GM11168 (cell line): Measurements from ENCODE around the gene ADPRH.
"Not testable (repeated sequence)": the region's sequence is repeated elsewhere in the genome, so short reads cannot be mapped to it uniquely, and the experiment has no call there.

Source experiments
- in situ Hi-C: fragments of 300-500 bp; cut with MboI; formaldehyde crosslinking; loops from one replicate; pipeline ENCODE4 v1.12.0; 2022; ENCODE audit warnings: low sequenced_read_pairs; ENCODE audit not compliant: unreplicated experiment

ADPRH gene

DNA sequence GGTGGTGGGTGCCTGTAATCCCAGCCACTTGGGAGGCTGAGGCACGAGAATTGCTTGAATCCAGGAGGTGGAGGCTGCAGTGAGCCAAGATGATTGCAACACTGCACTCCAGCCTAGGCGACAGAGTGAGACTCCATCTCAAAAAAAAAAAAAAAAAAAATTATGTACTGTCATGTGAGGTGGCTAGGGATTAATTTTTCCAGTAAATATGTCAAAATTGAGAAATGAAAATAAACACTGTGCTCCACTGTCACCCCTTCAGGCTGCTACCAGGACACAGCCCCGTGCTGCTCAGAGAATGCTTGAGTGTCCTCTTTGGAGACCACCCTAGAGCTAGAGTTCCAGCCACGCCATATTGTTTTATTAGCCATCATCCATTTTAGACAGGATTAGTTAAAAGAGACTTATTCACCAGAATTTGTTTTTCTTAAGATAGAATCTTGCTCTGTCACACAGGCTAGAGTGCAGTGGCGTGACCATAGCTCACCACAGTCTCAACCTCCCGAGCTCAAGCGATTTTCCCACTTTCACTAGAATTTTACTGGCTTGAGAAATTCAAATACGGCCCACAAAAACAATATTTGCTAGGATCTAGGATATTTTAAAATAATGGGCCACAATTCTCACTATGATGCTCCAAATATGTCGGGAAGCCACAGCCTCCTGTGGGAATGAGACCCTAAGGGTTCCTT lies 20.5 kb upstream of the ADPRH start:
- in situ Hi-C loops: no loop called here

DNA sequence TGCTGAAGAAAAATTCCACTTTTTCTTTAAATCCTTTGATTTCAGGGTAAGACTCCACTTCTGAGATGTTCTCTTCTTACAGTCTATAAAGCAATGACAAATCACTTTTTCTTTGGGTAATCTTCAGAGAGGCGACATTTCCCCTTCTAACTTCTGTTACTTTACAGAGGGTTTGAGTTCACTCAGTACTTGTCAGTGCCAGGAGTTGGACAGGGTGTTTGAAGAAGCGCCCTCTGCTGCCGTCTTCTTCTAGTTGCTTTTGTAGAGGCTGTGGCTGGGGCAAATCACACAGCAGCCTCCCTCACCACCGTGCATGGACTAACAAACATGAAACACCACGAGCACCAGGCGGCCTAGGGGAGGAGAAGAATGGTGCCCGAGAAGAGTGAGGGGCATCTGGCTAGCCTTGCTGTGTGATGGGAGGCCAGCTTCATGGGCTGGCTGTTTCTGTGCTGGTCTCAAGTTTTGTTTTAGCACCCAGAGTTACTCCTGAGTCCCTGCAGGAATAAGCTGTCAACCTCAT lies 19.8 kb upstream of the ADPRH start, which contains the start of gene CD80:
Gene CD80, minus strand, starts transcription at position 174 of the 523 bp plus-strand sequence. CDS start 1,886 bp downstream, outside the sequence.
- in situ Hi-C loops: no loop called here

GRCh38 chr3:119560160-119560559 lies 19.1 kb upstream of the ADPRH start:
- in situ Hi-C loops: no loop called here

GRCh38 chr3:119562307-119562961 lies 16.9 kb upstream of the ADPRH start:
- in situ Hi-C loops: no loop called here

DNA sequence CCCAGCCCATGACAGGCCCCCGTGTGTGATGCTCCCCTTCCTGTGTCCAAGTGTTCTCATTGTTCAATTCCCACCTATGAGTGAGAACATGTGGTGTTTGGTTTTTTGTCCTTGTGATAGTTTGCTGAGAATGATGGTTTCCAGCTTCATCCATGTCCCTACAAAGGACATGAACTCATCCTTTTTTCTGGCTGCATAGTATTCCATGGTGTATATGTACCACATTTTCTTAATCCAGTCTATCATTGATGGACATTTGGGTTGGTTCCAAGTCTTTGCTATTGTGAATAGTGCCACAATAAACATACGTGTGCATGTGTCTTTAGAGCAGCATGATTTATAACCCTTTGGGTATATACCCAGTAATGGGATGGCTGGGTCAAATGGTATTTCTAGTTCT lies 16.0 kb upstream of the ADPRH start:
- in situ Hi-C loops: not testable (repeated sequence)

DNA sequence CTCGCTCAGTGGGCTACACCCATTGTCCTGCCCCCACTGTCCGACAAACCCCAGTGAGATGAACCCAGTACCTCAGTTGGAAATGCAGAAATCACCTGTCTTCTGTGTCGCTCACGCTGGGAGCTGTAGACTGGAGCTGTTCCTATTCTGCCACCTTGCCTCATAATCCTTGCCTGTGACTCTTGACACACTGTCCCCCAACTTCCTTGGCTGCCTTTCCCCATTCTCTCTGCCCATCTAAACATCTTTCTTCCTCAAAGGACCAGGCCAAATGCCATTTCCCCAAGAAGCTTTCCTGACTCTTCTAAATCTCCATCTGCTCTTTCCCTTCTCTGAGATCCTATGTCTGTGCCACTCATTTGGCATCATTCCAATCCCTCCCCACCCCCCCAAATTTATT lies 10.1 kb upstream of the ADPRH start:
- in situ Hi-C loops: no loop called here

DNA sequence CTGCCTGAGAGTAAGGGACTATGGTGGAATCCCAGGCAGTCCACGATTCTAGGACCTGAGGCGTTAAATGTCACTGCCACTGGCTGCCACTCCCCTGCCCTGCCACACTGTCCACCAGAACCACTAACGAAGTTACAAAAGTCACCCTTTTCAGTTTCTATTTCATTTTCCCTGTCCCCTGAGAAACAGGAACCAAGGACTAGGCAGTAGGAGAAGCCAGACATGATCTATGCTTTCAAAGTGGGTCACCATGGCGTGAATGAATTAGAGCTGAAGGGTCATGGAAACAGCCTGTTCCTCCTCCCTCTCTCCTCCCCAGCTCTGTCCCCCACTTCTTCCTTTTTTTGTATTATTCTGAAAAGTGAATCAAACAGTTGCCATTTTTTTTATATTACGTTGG lies 9.1 kb upstream of the ADPRH start:
- in situ Hi-C loops: no loop called here

GRCh38 chr3:119571230-119571629 lies 8.1 kb upstream of the ADPRH start:
- in situ Hi-C loops: no loop called here

DNA sequence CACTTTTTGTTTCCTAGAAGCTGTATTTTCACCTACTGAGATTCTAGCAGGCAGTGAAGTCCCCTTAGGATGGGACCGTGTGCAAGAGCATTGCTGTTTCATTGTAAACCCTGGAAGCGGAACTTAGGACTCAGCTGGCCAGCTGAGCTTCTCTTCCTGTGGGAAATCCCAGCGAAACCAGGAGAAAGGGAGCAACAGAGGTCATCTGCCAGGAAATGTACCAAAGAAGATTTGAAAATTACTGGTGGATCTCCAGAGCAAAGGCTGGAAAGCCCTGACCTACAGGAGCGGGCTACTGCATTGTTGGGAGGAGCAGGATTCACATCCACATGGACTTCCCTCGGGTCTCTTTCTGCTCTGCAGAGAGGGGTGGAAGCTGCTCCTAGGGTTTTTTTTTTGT lies 7.6 kb upstream of the ADPRH start:
- in situ Hi-C loops: no loop called here

- in situ Hi-C loops: no loop called here
These were observed 3.8 kb upstream of the ADPRH start for GRCh38 chr3:119575507-119575906.

GRCh38 chr3:119580067-119580760 lies 922 bp downstream of the ADPRH start:
- in situ Hi-C loops: no loop called here

DNA sequence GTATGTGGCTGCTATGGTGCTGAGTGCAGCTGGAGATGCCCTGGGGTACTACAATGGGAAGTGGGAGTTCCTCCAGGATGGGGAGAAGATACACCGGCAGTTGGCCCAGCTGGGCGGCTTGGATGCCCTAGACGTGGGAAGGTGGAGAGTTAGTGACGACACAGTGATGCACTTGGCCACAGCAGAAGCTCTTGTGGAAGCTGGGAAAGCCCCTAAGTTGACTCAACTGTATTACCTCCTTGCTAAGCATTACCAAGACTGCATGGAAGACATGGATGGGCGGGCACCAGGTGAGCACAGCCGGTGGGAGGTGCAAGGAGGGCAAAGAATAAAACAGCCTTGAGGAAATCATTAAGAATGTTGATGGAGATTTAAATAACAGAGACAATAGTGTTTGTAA lies 2.9 kb downstream of the ADPRH start:
- in situ Hi-C loops: no loop called here

DNA sequence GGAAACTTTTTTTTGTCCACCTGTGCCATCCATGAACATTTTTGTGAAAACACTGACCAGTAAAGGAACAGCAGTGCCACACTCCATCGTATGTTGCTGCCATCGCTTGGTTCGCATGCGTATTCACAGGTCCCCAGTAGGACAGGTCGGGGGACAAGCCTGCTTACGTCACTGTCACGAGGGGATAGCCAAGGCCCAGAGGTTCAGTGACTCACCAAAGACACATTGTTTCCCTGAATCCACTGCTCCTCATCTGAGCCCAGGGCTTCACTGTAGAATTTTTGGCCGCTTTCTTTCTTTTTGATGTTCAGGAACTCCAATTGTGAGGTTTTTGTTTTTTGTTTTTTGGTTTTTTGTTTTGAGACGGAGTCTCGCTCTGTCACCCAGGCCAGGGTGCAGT lies 5.9 kb downstream of the ADPRH start:
- in situ Hi-C loops: no loop called here

DNA sequence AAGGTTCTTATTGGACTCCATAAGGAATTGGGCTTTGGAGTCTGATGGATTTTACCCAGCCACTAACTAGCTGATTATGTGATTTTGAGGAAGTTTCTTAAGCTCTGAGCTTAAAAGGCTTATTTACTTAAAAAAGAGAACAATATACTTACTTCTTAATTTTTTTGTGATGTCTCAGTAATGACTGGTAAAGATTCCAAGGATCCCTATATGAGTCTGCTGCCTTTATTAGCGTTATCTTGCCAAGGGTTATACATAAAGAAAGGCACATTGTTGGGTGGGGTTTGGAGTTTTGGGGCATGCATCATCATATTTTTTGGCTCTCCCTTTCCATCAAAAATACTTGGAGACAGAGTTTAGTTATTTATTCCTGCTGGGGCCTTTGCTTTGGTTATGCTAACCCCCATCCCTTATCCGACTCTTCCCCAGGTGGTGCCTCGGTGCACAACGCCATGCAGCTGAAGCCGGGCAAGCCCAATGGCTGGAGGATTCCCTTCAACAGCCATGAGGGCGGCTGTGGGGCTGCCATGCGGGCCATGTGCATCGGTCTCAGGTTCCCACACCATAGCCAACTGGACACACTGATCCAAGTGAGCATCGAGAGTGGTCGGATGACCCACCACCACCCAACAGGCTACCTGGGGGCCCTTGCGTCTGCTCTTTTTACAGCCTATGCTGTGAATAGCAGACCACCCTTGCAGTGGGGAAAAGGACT lies 6.7 kb downstream of the ADPRH start:
- in situ Hi-C loops: no loop called here

GRCh38 chr3:119586733-119587172 lies 7.5 kb downstream of the ADPRH start:
- in situ Hi-C loops: no loop called here

- in situ Hi-C loops: no loop called here
These were observed 8.8 kb downstream of the ADPRH start for GRCh38 chr3:119588112-119588511.

- in situ Hi-C loops: no loop called here
These were observed 9.9 kb downstream of the ADPRH start for GRCh38 chr3:119589102-119589773.

- in situ Hi-C loops: no loop called here
These were observed 11.4 kb downstream of the ADPRH start for GRCh38 chr3:119590706-119591105.

DNA sequence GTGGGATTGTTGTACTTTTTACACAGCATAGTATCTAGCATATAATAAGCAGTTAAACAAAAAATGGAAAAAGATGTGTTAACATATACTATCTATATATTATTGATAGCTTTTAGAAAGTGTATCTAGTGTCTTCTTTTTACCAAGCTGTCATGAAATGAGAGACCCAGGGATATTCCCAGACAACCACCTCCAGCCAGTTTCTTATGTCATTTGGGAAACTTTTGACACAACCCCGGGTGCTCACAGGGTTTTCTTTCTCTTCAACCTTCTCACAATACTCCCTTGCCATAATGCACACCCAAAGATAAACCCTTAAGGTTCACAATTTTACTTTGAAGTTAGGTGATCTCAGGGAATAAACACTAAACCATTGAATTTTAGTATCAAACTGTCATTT lies 13.6 kb downstream of the ADPRH start:
- in situ Hi-C loops: no loop called here

GRCh38 chr3:119594066-119594465 lies 14.8 kb downstream of the ADPRH start:
- in situ Hi-C loops: no loop called here
